Measurements from ENCODE around the gene SYT5. TPM values are rescaled to one million over a fixed set of nuclear protein-coding genes. Genes with fewer than 3 reads are reported as not detected.

The SYT5 gene
- total and polyA plus RNA-seq, 9 of the 15 experiments (the other 6 are each of a cell fraction or from before 2014, with no cell fraction given) = 1.3 to 20.9 (median 8.8) TPM

DNA sequence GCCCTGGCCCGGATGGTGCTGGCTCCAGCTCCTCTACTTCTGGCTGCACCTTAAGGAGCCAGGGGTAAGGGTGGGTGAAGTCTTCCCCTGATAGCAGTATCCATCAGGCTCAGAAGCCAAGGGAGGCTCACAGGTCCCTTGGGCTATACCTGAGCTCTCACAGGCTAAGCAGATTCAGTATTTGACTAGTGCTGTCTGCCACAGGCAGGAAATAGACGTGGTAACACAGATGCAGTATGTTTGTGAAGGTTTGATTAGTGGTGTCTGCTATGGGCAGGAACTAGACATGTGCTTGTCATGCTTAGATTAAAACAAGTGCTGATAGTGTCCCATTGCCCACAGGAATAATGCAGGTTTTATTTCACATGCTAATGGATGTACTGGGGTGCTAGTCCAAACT is 4.0 kb downstream of the SYT5 start (continued):
- no peak for TF ChIP-seq KAT7 (CRISPR knock-in tag; IDR thresholded peaks at IDR 0.05; ENCODE audit: borderline replicate concordance)
- TF ChIP-seq SRF (CRISPR knock-in tag; IDR thresholded peaks at IDR 0.05) = no peak
- no peak for TF ChIP-seq CBX8 (IDR thresholded peaks at IDR 0.05; ENCODE audit: borderline replicate concordance, extremely low read depth, low read depth, low read length, poor library complexity, severe bottlenecking)
- TF ChIP-seq KHSRP (IDR thresholded peaks at IDR 0.05) = no peak
- no peak for TF ChIP-seq IRF1 (CRISPR knock-in tag; IDR thresholded peaks at IDR 0.05; ENCODE audit: borderline replicate concordance)
- no peak for TF ChIP-seq ZNF76 (CRISPR knock-in tag; IDR thresholded peaks at IDR 0.05; ENCODE audit: borderline replicate concordance)
- peak; percentile 70 for TF ChIP-seq EP400 (IDR thresholded peaks at IDR 0.05)
- TF ChIP-seq ZEB2 (IDR thresholded peaks at IDR 0.05) = 0 out of 2 replicates have a peak, but pooled peaks have one; percentile 20
- TF ChIP-seq KLF10 (CRISPR knock-in tag; IDR thresholded peaks at IDR 0.05) = no peak
- TF ChIP-seq ATF3 (IDR thresholded peaks at IDR 0.05) = no peak
- no peak for TF ChIP-seq ATF3 (CRISPR knock-in tag; conservative IDR thresholded peaks at IDR 0.05)
- TF ChIP-seq POLR3A (IDR thresholded peaks at IDR 0.05; ENCODE audit: borderline replicate concordance, extremely low read depth, insufficient read depth, insufficient read length) = no peak
- no peak for TF ChIP-seq DIDO1 (tag; IDR thresholded peaks at IDR 0.05; ENCODE audit: low read depth)
- TF ChIP-seq TAF7 (tag; IDR thresholded peaks at IDR 0.05) = no peak
- TF ChIP-seq, protein P1, sequence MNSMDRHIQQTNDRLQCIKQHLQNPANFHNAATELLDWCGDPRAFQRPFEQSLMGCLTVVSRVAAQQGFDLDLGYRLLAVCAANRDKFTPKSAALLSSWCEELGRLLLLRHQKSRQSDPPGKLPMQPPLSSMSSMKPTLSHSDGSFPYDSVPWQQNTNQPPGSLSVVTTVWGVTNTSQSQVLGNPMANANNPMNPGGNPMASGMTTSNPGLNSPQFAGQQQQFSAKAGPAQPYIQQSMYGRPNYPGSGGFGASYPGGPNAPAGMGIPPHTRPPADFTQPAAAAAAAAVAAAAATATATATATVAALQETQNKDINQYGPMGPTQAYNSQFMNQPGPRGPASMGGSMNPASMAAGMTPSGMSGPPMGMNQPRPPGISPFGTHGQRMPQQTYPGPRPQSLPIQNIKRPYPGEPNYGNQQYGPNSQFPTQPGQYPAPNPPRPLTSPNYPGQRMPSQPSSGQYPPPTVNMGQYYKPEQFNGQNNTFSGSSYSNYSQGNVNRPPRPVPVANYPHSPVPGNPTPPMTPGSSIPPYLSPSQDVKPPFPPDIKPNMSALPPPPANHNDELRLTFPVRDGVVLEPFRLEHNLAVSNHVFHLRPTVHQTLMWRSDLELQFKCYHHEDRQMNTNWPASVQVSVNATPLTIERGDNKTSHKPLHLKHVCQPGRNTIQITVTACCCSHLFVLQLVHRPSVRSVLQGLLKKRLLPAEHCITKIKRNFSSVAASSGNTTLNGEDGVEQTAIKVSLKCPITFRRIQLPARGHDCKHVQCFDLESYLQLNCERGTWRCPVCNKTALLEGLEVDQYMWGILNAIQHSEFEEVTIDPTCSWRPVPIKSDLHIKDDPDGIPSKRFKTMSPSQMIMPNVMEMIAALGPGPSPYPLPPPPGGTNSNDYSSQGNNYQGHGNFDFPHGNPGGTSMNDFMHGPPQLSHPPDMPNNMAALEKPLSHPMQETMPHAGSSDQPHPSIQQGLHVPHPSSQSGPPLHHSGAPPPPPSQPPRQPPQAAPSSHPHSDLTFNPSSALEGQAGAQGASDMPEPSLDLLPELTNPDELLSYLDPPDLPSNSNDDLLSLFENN (IDR thresholded peaks at IDR 0.05; ENCODE audit: low read depth in 2 of 2, low read length in 2 of 2) = peak in 1 of 2 experiments; percentile 88; a peak in 2 of 4 replicates
- no peak for TF ChIP-seq FOS (IDR thresholded peaks at IDR 0.05; ENCODE audit: extremely low read depth, insufficient read length)
- TF ChIP-seq, protein P2, sequence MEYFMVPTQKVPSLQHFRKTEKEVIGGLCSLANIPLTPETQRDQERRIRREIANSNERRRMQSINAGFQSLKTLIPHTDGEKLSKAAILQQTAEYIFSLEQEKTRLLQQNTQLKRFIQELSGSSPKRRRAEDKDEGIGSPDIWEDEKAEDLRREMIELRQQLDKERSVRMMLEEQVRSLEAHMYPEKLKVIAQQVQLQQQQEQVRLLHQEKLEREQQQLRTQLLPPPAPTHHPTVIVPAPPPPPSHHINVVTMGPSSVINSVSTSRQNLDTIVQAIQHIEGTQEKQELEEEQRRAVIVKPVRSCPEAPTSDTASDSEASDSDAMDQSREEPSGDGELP (CRISPR knock-in tag; IDR thresholded peaks at IDR 0.05; ENCODE audit: borderline replicate concordance) = peak; percentile 37; the same call in 1 of the 2 replicates
- TF ChIP-seq PTTG1 (tag; IDR thresholded peaks at IDR 0.05; ENCODE audit: low read depth) = no peak
- no peak for TF ChIP-seq RFX7 (CRISPR knock-in tag; IDR thresholded peaks at IDR 0.05)
- no peak; a peak in 1 of 4 replicates for TF ChIP-seq MAZ (CRISPR knock-in tag; conservative IDR thresholded peaks at IDR 0.05 in 1 of 2, IDR thresholded peaks at IDR 0.05 in 1 of 2)
- TF ChIP-seq EP300 (IDR thresholded peaks at IDR 0.05; ENCODE audit: low read length) = no peak
- no peak for TF ChIP-seq ARHGAP35 (IDR thresholded peaks at IDR 0.05; ENCODE audit: partially characterized antibody)
- TF ChIP-seq RBM22 (IDR thresholded peaks at IDR 0.05; ENCODE audit: low read depth, low read length, poor library complexity, severe bottlenecking) = no peak
- no peak for TF ChIP-seq ZZZ3 (IDR thresholded peaks at IDR 0.05)
